Measurements from ENCODE around the gene ZYG11B. TPM values are rescaled to one million over a fixed set of nuclear protein-coding genes. Genes with fewer than 3 reads are reported as not detected.
"Not testable (repeated sequence)": the region's sequence is repeated elsewhere in the genome, so short reads cannot be mapped to it uniquely, and the experiment has no call there.

ZYG11B gene
- total RNA-seq, 1 experiment from 2014 or later = 31.6 TPM

- Histone ChIP-seq H3K36me3 (replicated peaks; ENCODE audit: control insufficient read depth, insufficient read depth, low read length) (no peaks in the 10 kb centered on the region), H3K4me3 (ENCODE audit: insufficient read depth, low read depth, low read length) (no peak overlapping the region), H3K27me3 (ENCODE audit: control insufficient read depth, insufficient read depth, low read length) (no peaks in the 10 kb centered on the region)
- DNase-seq = no peak
Measured at GRCh38 chr1:52733368-52733767, 7.1 kb downstream of the ZYG11B start.

- not testable (repeated sequence) for H3K27me3 ChIP-seq (ENCODE audit: control insufficient read depth, insufficient read depth, low read length); DNase-seq; H3K4me3 ChIP-seq (ENCODE audit: insufficient read depth, low read depth, low read length); H3K36me3 ChIP-seq (replicated peaks; ENCODE audit: control insufficient read depth, insufficient read depth, low read length)
Measured at GRCh38 chr1:52735371-52735770, 9.1 kb downstream of the ZYG11B start.

GRCh38 chr1:52738148-52738547, 11.9 kb downstream of the ZYG11B start:
- DNase-seq = no peak
- Histone ChIP-seq H3K4me3 (ENCODE audit: insufficient read depth, low read depth, low read length) (no peak overlapping the region), H3K36me3 (replicated peaks; ENCODE audit: control insufficient read depth, insufficient read depth, low read length) (no peaks in the 10 kb centered on the region), H3K27me3 (ENCODE audit: control insufficient read depth, insufficient read depth, low read length) (no peaks in the 10 kb centered on the region)

- no peaks in the 10 kb centered on the region for H3K27me3 ChIP-seq (ENCODE audit: control insufficient read depth, insufficient read depth, low read length)
- no peak overlapping the region for H3K4me3 ChIP-seq (ENCODE audit: insufficient read depth, low read depth, low read length)
- H3K36me3 ChIP-seq (replicated peaks; ENCODE audit: control insufficient read depth, insufficient read depth, low read length) = no peaks in the 10 kb centered on the region
- no peak for DNase-seq
Measured at GRCh38 chr1:52738893-52739292, 12.6 kb downstream of the ZYG11B start.

- Histone ChIP-seq H3K36me3 (replicated peaks; ENCODE audit: control insufficient read depth, insufficient read depth, low read length) (no peaks in the 10 kb centered on the region), H3K4me3 (ENCODE audit: insufficient read depth, low read depth, low read length) (no peak overlapping the region), H3K27me3 (ENCODE audit: control insufficient read depth, insufficient read depth, low read length) (no peaks in the 10 kb centered on the region)
- no peak for DNase-seq
Measured at GRCh38 chr1:52739699-52740467, 13.6 kb downstream of the ZYG11B start.

- no peak for DNase-seq
- no peak overlapping the region for H3K4me3 ChIP-seq (ENCODE audit: insufficient read depth, low read depth, low read length)
- H3K36me3 ChIP-seq (replicated peaks; ENCODE audit: control insufficient read depth, insufficient read depth, low read length) = no peaks in the 10 kb centered on the region
Measured at GRCh38 chr1:52741259-52741658, 15.0 kb downstream of the ZYG11B start.

GRCh38 chr1:52746189-52746588, 19.9 kb downstream of the ZYG11B start:
- DNase-seq = no peak

More at GRCh38 chr1:52741259-52741658, 15.0 kb downstream of the ZYG11B start:
- no peaks in the 10 kb centered on the region for H3K27me3 ChIP-seq (ENCODE audit: control insufficient read depth, insufficient read depth, low read length)

GRCh38 chr1:52747450-52747849, 21.2 kb downstream of the ZYG11B start:
- DNase-seq = no peak
- H3K36me3 ChIP-seq (replicated peaks; ENCODE audit: control insufficient read depth, insufficient read depth, low read length) = no peaks in the 10 kb centered on the region
- H3K27me3 ChIP-seq (ENCODE audit: control insufficient read depth, insufficient read depth, low read length) = no peaks in the 10 kb centered on the region
- no peak overlapping the region for H3K4me3 ChIP-seq (ENCODE audit: insufficient read depth, low read depth, low read length)

More at GRCh38 chr1:52746189-52746588, 19.9 kb downstream of the ZYG11B start:
- H3K36me3 ChIP-seq (replicated peaks; ENCODE audit: control insufficient read depth, insufficient read depth, low read length) = no peaks in the 10 kb centered on the region
- no peak overlapping the region for H3K4me3 ChIP-seq (ENCODE audit: insufficient read depth, low read depth, low read length)
- no peaks in the 10 kb centered on the region for H3K27me3 ChIP-seq (ENCODE audit: control insufficient read depth, insufficient read depth, low read length)

- Histone ChIP-seq H3K36me3 (replicated peaks; ENCODE audit: control insufficient read depth, insufficient read depth, low read length) (no peaks in the 10 kb centered on the region), H3K4me3 (ENCODE audit: insufficient read depth, low read depth, low read length) (no peak overlapping the region), H3K27me3 (ENCODE audit: control insufficient read depth, insufficient read depth, low read length) (no peaks in the 10 kb centered on the region)
- DNase-seq = no peak
Measured at GRCh38 chr1:52748119-52748518, 21.9 kb downstream of the ZYG11B start.

GRCh38 chr1:52749496-52749895, 23.2 kb downstream of the ZYG11B start:
- H3K27me3 ChIP-seq (ENCODE audit: control insufficient read depth, insufficient read depth, low read length); H3K4me3 ChIP-seq (ENCODE audit: insufficient read depth, low read depth, low read length): not testable (repeated sequence)

GRCh38 chr1:52750139-52750538, 23.9 kb downstream of the ZYG11B start:
- not testable (repeated sequence) for H3K4me3 ChIP-seq (ENCODE audit: insufficient read depth, low read depth, low read length); H3K27me3 ChIP-seq (ENCODE audit: control insufficient read depth, insufficient read depth, low read length); H3K36me3 ChIP-seq (replicated peaks; ENCODE audit: control insufficient read depth, insufficient read depth, low read length); DNase-seq

More at GRCh38 chr1:52749496-52749895, 23.2 kb downstream of the ZYG11B start:
- H3K36me3 ChIP-seq (replicated peaks; ENCODE audit: control insufficient read depth, insufficient read depth, low read length); DNase-seq: not testable (repeated sequence)

- DNase-seq = no peak
Measured at GRCh38 chr1:52751589-52752483, 25.6 kb downstream of the ZYG11B start.

GRCh38 chr1:52752484-52752826, 26.2 kb downstream of the ZYG11B start:
- Histone ChIP-seq H3K27me3 (ENCODE audit: control insufficient read depth, insufficient read depth, low read length) (no peaks in the 10 kb centered on the region), H3K36me3 (replicated peaks; ENCODE audit: control insufficient read depth, insufficient read depth, low read length) (no peaks in the 10 kb centered on the region; the same call in 1 of the 2 replicates), H3K4me3 (ENCODE audit: insufficient read depth, low read depth, low read length) (no peak overlapping the region)
- no peak for DNase-seq

More at GRCh38 chr1:52751589-52752483, 25.6 kb downstream of the ZYG11B start:
- Histone ChIP-seq H3K27me3 (ENCODE audit: control insufficient read depth, insufficient read depth, low read length) (no peaks in the 10 kb centered on the region), H3K36me3 (replicated peaks; ENCODE audit: control insufficient read depth, insufficient read depth, low read length) (no peaks in the 10 kb centered on the region), H3K4me3 (ENCODE audit: insufficient read depth, low read depth, low read length) (no peak overlapping the region)

GRCh38 chr1:52753169-52753568, 26.9 kb downstream of the ZYG11B start:
- Histone ChIP-seq H3K36me3 (replicated peaks; ENCODE audit: control insufficient read depth, insufficient read depth, low read length) (no peaks in the 10 kb centered on the region; the same call in 1 of the 2 replicates), H3K4me3 (ENCODE audit: insufficient read depth, low read depth, low read length) (no peak overlapping the region), H3K27me3 (ENCODE audit: control insufficient read depth, insufficient read depth, low read length) (no peaks in the 10 kb centered on the region)
- no peak for DNase-seq

- Histone ChIP-seq H3K4me3 (ENCODE audit: insufficient read depth, low read depth, low read length) (no peak overlapping the region), H3K36me3 (replicated peaks; ENCODE audit: control insufficient read depth, insufficient read depth, low read length) (no peaks in the 10 kb centered on the region; the same call in 1 of the 2 replicates), H3K27me3 (ENCODE audit: control insufficient read depth, insufficient read depth, low read length) (no peaks in the 10 kb centered on the region)
- DNase-seq = peak; percentile 34
Measured at GRCh38 chr1:52756020-52756419, 29.8 kb downstream of the ZYG11B start.

Data from H7 (cell line).